B cell (primary cell): ENCODE measurements around the gene CMTM8.

Experiments used
- CTCF ChIP-seq: fragments of 200-600 bp; IDR thresholded peaks from one replicate; pipeline ENCODE4 v1.8.0; 2022; ENCODE audit warnings: antibody characterized with exemption, mild to moderate bottlenecking
- EZH2 ChIP-seq: IDR thresholded peaks from 2 replicates; pipeline ENCODE4 v1.6.1; 2012; ENCODE audit warnings: borderline replicate concordance, low read depth, mild to moderate bottlenecking, moderate library complexity, low read length; ENCODE audit not compliant: insufficient read depth, poor library complexity, severe bottlenecking

GRCh38 chr3:32303399-32303747 lies 64.9 kb downstream of the CMTM8 start:
- TF ChIP-seq EZH2 (no peak), CTCF (no peak)
